GM19467 (cell line): ENCODE results near the gene FGGY.
"Not testable (repeated sequence)": the region's sequence is repeated elsewhere in the genome, so short reads cannot be mapped to it uniquely, and the experiment has no call there.

ENCODE experiments used
- ATAC-seq: cut with Tn5 transposase; IDR thresholded peaks from one replicate; pipeline ENCODE4 v1.9.1; 2021; ENCODE audit warnings: mild to moderate bottlenecking, moderate library complexity; ENCODE audit not compliant: unreplicated experiment

Gene FGGY

DNA sequence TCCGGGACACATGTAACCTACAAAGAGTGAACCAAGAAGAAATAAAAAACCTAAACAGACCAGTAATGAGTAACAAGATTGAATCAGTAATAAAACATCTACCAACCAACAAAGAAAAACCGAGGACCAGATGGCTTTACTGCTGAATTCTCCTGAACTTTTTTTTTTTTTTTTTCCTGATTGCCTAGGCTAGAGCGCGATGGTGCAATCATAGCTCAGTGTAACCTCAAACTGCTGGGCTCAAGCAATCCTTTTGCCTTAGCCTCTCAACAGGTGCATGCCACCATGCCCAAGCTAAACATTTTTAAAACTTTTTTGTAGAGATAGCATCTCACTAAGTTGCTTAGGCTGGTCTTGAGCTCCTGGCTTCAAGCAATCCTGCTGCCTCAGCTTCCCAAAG is 11.2 kb upstream of the FGGY start:
- no peak for ATAC-seq

- ATAC-seq, result no peak
Observed at GRCh38 chr1:59288046-59288445, 8.8 kb upstream of the FGGY start.

GRCh38 chr1:59289570-59289969 is 7.3 kb upstream of the FGGY start:
- no peak for ATAC-seq

- peak; percentile 82 for ATAC-seq
Observed at GRCh38 chr1:59290193-59290949, 6.5 kb upstream of the FGGY start.

DNA sequence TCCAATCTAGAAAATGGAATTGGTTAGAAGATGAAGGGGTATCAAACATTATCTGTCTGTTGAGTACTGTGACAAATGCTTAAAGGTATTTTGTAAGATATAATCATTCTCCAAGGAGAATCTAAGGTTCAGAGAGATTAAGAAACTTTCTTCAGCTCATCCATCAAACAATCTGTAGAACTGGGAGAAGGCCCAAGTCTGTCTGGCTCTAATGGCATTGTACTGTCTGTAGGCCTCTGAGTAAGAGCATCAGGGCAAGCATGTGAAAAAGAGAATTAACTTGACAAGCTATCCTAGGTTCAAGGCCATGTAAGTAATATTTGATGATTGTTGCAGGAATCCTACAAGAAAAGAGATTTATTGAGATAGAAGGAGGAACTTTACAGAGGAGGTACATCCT is 5.3 kb upstream of the FGGY start:
- ATAC-seq, result no peak

DNA sequence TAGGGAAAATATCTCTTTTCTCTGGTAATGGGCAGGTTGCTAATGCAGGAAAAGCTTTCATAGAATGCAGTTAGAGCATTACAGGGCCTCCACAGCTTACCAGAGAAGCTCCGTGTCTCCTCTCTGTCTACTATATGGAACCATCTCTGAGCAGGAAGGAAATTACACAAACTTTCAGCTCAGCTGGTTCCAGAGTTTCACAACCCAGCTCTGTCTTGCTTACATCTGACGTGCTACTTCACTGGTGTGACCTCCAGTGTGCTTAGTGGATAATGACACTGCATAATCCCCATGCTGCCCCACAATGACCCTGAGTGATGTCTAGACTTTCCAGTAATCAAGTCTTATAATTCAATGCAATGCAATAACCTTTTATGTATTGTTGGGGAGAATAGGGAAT is 4.3 kb upstream of the FGGY start:
- no peak for ATAC-seq

GRCh38 chr1:59293206-59293605 is 3.7 kb upstream of the FGGY start:
- no peak for ATAC-seq

GRCh38 chr1:59293849-59294248 is 3.0 kb upstream of the FGGY start:
- ATAC-seq, result no peak

- no peak for ATAC-seq
Observed at GRCh38 chr1:59294423-59294822, 2.5 kb upstream of the FGGY start.

- ATAC-seq, result no peak
Observed at GRCh38 chr1:59295618-59296017, 1.3 kb upstream of the FGGY start.

- ATAC-seq, result no peak
Observed at GRCh38 chr1:59298026-59298583, 1.2 kb downstream of the FGGY start.

DNA sequence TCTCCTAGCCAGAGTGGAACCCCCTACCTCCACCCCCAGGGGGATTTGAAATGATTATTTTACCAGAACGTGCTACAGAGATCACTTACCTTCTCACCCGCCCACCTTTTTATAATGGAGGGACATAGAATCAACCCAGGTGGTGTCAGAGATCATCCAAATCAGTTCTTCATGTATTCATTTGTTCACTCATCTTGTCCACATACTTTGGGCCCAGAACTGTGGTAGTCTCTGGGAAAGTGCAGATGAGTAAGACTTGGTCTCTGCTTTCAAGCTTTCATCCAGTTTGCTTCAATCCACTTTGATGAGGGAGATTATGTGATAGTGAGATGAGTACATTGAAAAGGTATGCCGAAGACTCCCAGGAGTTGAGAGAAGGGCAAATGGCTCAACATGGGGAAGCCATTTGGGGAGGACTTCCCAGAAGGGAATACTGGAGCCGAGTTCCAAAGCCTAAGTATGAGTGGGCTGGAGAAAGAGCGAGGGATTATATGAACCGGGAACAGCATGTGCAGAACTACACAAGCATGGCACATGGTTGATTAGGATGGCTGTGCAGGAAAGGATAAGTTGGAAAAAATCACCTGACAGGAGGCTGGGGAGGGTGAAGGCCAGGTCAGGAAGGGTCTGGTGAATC is 1.9 kb downstream of the FGGY start:
- no peak for ATAC-seq

DNA sequence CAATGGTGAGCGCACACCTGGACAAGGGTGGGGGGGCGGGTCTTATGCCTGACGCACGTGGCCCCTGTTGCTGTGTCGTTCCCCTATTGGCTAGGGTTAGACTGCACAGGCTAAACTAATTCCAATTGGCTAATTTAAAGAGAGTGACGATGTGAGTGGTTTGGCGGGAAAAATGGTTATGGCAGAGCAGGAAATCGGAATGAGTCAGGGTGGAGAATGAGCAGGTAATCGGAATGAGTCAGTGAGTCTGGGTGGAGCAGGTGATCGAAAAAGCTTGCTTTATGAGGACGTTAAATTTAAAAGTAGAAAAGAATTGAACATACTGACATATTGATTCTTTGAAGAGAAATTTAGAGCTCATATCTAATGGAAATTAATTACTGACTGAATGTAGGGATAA is 2.8 kb downstream of the FGGY start:
- not testable (repeated sequence) for ATAC-seq

DNA sequence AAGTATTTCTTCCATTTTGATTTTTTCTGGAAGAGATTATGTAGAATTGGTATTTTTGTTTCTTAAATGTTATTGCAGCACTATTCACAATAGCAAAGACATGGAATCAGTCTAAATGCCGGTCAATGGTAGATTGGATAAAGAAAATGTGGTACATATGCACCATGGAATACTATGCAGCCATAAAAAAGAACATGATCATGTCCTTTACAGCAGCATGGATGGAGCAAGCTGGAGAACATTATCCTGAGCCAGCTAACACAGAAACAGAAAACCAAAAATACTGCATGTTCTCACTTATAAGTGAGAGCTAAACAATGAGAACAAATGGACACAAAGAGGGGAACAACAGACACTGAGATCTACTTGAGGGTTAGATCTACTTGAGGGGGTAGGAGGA is 5.4 kb downstream of the FGGY start:
- no peak for ATAC-seq

- no peak for ATAC-seq
Observed at GRCh38 chr1:59302871-59303270, 6.0 kb downstream of the FGGY start.

- no peak for ATAC-seq
Observed at GRCh38 chr1:59305188-59305587, 8.3 kb downstream of the FGGY start.

DNA sequence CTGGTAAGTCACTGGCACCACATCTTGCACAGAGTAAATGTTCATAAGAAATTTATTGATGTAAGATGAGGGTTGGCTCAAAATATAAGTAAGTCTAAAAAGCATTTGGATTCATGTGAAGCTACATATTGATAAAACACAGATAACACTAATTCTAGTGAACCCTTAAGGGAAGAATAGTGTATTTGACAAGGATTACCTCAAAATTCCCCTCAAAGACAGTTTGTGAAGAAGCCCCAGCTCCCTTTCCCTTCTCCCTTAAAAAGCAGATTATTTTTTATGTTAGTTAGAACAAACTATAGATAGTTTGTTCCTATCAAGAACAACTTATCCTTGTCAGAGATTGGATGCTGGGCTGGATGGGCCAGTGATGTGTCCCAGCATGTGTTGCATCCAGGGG is 10.7 kb downstream of the FGGY start:
- ATAC-seq, result no peak

DNA sequence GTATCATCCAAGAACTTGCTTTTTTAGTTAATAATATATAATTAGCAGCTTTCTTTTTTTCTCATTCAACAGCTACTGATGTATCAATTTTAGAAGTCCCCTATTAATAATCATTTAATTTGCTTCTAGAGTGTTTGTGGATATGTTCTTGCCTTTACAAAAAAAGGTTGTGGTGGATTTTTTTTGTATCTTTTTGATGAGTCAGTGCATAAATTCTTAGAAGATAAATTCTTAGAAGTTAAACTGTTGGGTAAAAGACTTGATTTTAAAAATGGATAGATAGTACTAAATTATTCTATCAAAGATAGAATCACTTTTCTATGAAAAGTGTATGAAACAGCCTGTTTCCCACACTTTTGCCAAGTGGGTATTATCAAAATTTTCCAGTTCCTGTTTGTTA is 11.9 kb downstream of the FGGY start:
- ATAC-seq, result no peak

DNA sequence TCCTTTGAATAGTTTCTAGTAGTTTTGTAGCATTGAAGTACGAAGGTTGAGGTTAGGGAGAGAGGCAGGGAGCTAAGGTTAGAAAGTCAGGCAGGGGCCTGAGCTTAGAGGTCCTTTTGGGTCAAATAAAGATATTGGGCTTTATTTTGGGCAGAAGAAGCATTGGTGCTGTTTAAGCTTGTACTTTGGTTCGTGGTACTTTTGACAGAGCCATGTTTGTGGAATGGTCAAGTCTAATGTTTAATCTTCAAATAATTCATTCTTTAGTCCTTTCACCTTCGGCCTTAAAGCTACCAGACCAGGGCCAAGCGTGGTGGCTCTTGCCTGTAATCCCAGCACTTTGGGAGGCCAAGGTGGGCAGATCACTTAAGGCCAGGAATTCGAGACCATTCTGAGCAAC is 12.5 kb downstream of the FGGY start:
- ATAC-seq, result no peak

- no peak for ATAC-seq
Observed at GRCh38 chr1:59309795-59310548, 13.1 kb downstream of the FGGY start.

DNA sequence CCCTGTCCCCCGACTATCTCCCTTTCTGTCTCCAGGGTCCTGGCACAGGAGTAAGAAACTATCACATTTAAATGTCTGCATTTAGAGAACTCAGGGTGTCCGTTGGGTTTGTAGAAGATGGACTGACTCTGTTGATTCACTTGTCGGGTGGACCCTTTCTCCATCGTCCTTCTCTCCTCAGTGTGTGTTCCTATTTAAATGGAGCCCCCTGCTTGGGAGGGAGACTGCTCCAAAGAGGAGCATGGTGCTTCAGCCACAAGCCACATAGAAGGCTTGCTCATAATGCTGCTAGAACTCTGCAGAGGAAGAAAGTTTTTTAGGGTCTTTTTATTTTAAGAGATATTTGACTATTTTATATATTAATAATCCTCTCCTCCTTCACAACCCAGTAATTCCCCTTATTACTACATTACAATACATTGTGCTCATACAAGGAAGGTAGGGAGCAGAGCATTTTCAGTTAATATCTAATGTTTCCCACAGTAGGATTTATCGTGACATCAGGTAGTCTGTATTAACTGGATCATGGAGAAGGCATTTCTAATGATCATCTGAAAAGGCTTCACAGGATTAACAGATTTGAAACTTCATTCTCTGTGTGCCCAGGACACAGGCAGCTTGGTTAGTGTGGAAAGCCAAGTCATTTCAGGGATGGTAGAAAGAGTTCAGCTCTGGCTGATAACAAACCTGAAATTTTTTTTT is 13.8 kb downstream of the FGGY start:
- ATAC-seq, result no peak
